ENCODE results near the gene ZAP70.

Gene ZAP70

GRCh38 chr2:97763176-97763845, 49.9 kb downstream of the ZAP70 start:
- no peak for DNase-seq (ENCODE audit: low read depth, low spot score)
- H3K4me3 ChIP-seq (ENCODE audit: low read length), result no peak overlapping the region

GRCh38 chr2:97764559-97765263, 51.3 kb downstream of the ZAP70 start:
- H3K4me3 ChIP-seq (ENCODE audit: low read length), result no peak overlapping the region
- no peak for DNase-seq (ENCODE audit: low read depth, low spot score)

DNA sequence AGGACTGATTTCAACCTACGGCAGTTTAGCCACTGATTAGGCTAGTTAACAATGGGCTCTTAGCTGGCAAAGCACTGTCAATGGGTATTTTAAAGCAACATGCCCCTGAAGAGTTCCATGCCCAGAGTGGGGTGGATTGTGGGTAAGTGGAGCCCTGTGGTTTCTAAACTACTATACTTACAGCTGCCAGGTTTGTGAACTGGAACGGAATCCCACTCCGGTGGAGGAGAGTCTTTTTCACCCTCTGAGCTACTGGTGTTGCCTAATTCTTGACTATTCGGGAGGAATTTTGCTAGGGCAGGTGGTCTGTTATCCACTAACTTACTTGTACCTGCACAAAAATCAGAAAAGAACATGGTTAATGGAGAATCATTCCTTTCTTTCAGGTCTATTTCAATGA, 52.6 kb downstream of the ZAP70 start:
- no peak for DNase-seq (ENCODE audit: low read depth, low spot score)
- H3K4me3 ChIP-seq (ENCODE audit: low read length), result no peak overlapping the region

GRCh38 chr2:97766567-97766966, 53.2 kb downstream of the ZAP70 start:
- DNase-seq (ENCODE audit: low read depth, low spot score), result no peak
- H3K4me3 ChIP-seq (ENCODE audit: low read length), result no peak overlapping the region

- no peak overlapping the region for H3K4me3 ChIP-seq (ENCODE audit: low read length)
- no peak for DNase-seq (ENCODE audit: low read depth, low spot score)
Observed at GRCh38 chr2:97769308-97769707, 55.9 kb downstream of the ZAP70 start.

DNA sequence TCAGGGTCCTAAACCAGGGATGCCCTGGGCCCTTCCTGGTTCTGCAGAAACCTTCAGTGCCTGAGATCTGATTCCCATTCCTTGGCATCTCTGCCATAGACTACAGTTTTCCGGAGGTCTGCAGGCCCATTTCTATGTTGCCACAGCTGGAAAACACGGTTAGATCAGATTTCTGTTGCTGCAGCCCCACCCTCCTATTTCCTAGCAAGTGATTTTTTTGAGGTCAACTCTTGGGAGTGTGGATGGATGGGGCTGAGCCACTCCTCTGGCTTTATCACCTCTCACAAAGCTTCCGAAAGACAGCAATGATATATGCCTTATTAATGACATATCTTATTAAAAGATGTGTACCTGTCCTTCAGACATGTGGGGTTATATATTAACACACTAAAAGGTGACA, 56.3 kb downstream of the ZAP70 start:
- DNase-seq (ENCODE audit: low read depth, low spot score), result no peak
- H3K4me3 ChIP-seq (ENCODE audit: low read length), result no peak overlapping the region

DNA sequence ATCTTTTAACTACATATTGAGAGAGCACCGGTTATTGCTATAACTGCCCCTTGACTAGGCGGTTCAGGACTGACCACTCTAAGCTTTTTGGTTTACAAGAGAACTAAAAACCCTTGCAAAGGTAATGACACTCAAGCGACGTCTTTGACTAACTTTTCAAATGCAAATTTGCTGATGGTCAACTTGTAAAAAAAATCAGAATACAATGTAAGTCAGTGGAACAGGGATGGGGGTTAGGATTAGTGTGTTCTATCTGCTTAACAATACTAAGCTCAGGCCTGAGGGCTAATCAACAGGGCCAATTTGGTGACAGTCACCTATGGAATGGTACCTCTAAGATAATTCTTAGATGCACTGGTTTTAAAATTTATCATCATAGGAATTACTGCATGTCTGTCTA, 57.1 kb downstream of the ZAP70 start:
- no peak for DNase-seq (ENCODE audit: low read depth, low spot score)
- H3K4me3 ChIP-seq (ENCODE audit: low read length), result no peak overlapping the region

DNA sequence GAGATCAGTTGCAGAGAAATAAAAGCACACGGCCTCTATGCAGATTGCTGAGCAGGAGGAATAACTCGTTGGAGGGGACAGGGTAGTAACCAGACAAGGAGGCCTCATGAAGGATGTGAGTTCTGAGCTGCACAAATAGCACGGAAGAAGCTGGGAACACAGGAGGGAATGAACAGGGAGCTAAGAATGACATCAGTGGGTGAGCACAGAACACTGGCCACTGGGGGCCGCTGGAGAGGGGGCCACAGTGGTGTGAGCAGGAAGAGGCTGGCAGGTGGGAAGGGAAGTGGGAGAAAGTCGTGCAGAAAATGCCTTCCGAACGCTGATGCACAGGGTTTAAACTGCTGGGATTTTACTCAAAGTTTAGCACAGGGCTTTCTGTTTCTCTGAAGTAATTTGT, 61.0 kb downstream of the ZAP70 start:
- H3K4me3 ChIP-seq (ENCODE audit: low read length), result no peak overlapping the region
- no peak for DNase-seq (ENCODE audit: low read depth, low spot score)

GRCh38 chr2:97775074-97775473, 61.7 kb downstream of the ZAP70 start:
- DNase-seq (ENCODE audit: low read depth, low spot score), result no peak
- no peak overlapping the region for H3K4me3 ChIP-seq (ENCODE audit: low read length)

DNA sequence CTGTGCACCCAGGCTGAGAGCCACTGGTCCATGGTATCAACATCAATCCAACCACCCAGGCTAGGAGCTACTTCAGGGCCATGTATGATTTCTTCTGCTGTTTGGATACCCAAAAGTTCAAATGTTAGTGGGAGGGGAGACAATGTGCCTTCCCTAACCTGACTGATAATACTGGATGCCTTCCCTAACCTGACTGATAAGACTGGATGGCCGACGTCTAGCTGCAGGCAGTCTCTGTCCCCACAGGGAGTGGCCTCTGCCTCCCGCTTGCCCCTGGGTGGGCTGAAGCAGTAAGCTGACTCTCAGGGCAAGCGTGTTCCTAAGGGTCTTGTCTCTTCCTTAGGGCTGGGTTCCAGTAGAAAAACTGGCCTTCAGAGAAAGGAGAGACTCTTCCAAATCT, 65.8 kb downstream of the ZAP70 start:
- H3K4me3 ChIP-seq (ENCODE audit: low read length), result no peak overlapping the region
- no peak for DNase-seq (ENCODE audit: low read depth, low spot score)

GRCh38 chr2:97781981-97782380, 68.6 kb downstream of the ZAP70 start:
- DNase-seq (ENCODE audit: low read depth, low spot score), result no peak
- no peak overlapping the region for H3K4me3 ChIP-seq (ENCODE audit: low read length)

DNA sequence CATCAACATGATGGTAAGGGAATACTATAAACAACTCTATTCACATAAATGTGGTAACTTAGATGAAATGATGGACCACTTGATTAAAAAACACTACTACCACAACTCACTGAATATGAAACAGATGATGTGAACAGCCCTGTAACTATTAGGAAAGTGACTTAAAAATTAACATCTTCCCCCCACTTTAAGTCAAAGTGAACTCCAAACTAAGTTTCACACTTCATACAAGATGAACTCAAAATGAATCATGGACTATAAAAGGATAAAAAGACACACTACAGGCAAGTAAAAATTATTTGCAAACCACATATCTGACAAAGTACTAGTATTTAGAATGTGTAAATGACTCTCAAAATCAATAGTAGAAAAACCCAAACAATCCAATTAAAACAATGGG, 71.6 kb downstream of the ZAP70 start:
- no peak for DNase-seq (ENCODE audit: low read depth, low spot score)
- H3K4me3 ChIP-seq (ENCODE audit: low read length), result no peak overlapping the region

- no peak for DNase-seq (ENCODE audit: low read depth, low spot score)
- H3K4me3 ChIP-seq (ENCODE audit: low read length), result no peak overlapping the region
Observed at GRCh38 chr2:97785818-97786217, 72.4 kb downstream of the ZAP70 start.

- DNase-seq (ENCODE audit: low read depth, low spot score), result peak; percentile 76
- H3K4me3 ChIP-seq (ENCODE audit: low read length), result no peak overlapping the region
Observed at GRCh38 chr2:97788986-97789644, 75.7 kb downstream of the ZAP70 start.
